NCI-H1694 treated with DMSO at 0.1 percent for 48 hours (cell line): ENCODE measurements around the gene VPS13D.
"Not testable (repeated sequence)": the region's sequence is repeated elsewhere in the genome, so short reads cannot be mapped to it uniquely, and the experiment has no call there.

Experiments used
- DNase-seq: peaks from one replicate; lab custom pipeline; 2025; lab: John Stamatoyannopoulos, UW

Gene VPS13D

GRCh38 chr1:12518931-12519692 is 289.3 kb downstream of the VPS13D start:
- no peak for DNase-seq

GRCh38 chr1:12519693-12520364 is 290.0 kb downstream of the VPS13D start:
- DNase-seq: no peak

GRCh38 chr1:12521096-12521495 is 291.3 kb downstream of the VPS13D start:
- DNase-seq: no peak

GRCh38 chr1:12522780-12523179 is 292.9 kb downstream of the VPS13D start:
- not testable (repeated sequence) for DNase-seq

- no peak for DNase-seq
These were observed 294.4 kb downstream of the VPS13D start for GRCh38 chr1:12524266-12524665.

- DNase-seq: no peak
These were observed 295.7 kb downstream of the VPS13D start for GRCh38 chr1:12525311-12526181.

GRCh38 chr1:12527564-12527963 is 297.7 kb downstream of the VPS13D start:
- DNase-seq: no peak

- DNase-seq: no peak
These were observed 298.4 kb downstream of the VPS13D start for GRCh38 chr1:12528021-12528852.

GRCh38 chr1:12529640-12530174 is 299.9 kb downstream of the VPS13D start:
- no peak for DNase-seq

- no peak for DNase-seq
These were observed 300.8 kb downstream of the VPS13D start for GRCh38 chr1:12530462-12531178.

- no peak for DNase-seq
These were observed 301.3 kb downstream of the VPS13D start for GRCh38 chr1:12531179-12531499.

- no peak for DNase-seq
These were observed 302.8 kb downstream of the VPS13D start for GRCh38 chr1:12532405-12533315.

GRCh38 chr1:12536023-12536639 is 306.3 kb downstream of the VPS13D start:
- no peak for DNase-seq

GRCh38 chr1:12537294-12537693 is 307.5 kb downstream of the VPS13D start:
- DNase-seq: no peak

GRCh38 chr1:12537906-12538461 is 308.2 kb downstream of the VPS13D start:
- no peak for DNase-seq

- DNase-seq: not testable (repeated sequence)
These were observed 308.7 kb downstream of the VPS13D start for GRCh38 chr1:12538536-12538935.

- no peak for DNase-seq
These were observed 309.5 kb downstream of the VPS13D start for GRCh38 chr1:12539320-12539704.

GRCh38 chr1:12539705-12540579 is 310.1 kb downstream of the VPS13D start:
- no peak for DNase-seq
